ENCODE results near the gene FOXP1. TPM values are rescaled to one million over a fixed set of nuclear protein-coding genes. Genes with fewer than 3 reads are reported as not detected.

FOXP1 gene
- total and polyA plus RNA-seq, 8 donors = 12.3 to 215 (median 117) TPM

DNA sequence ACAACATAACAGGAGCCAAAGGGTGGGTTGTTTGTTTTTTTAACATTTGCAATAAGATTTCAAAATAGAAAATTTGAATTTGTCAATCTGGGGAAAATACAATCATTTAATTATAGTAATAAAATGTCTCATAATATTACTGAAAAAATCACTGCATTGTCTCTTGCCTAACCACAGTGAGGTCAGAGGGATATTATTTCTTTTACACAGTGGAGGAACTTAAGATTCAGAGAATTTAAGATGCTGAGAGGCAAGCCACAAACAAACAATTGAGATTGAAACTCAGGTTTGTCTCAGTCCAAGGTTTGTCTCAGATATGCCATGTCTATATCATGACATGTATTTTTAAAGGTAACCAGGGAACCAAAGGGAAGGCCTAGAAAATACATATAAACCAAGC lies 428.7 kb downstream of the FOXP1 start:
- H3K27me3 ChIP-seq = no peaks in the 10 kb centered on the region
- H3K9me3 ChIP-seq = no peaks in the 10 kb centered on the region
- peaks cover 0 to 43% (median 26%) of the 10 kb centered on the region in 4 donors for H3K4me1 ChIP-seq
- TF ChIP-seq POLR2A (IDR thresholded peaks at IDR 0.05) (no peak), EP300 (IDR thresholded peaks at IDR 0.05) (no peak), POLR2AphosphoS5 (IDR thresholded peaks at IDR 0.05) (no peak)
- TF ChIP-seq, protein P1, sequence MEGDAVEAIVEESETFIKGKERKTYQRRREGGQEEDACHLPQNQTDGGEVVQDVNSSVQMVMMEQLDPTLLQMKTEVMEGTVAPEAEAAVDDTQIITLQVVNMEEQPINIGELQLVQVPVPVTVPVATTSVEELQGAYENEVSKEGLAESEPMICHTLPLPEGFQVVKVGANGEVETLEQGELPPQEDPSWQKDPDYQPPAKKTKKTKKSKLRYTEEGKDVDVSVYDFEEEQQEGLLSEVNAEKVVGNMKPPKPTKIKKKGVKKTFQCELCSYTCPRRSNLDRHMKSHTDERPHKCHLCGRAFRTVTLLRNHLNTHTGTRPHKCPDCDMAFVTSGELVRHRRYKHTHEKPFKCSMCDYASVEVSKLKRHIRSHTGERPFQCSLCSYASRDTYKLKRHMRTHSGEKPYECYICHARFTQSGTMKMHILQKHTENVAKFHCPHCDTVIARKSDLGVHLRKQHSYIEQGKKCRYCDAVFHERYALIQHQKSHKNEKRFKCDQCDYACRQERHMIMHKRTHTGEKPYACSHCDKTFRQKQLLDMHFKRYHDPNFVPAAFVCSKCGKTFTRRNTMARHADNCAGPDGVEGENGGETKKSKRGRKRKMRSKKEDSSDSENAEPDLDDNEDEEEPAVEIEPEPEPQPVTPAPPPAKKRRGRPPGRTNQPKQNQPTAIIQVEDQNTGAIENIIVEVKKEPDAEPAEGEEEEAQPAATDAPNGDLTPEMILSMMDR (IDR thresholded peaks at IDR 0.05) = no peak
- no peak overlapping the region for H3K4me3 ChIP-seq
- H3K27ac ChIP-seq = peak overlapping the region in 1 of 5 donors; percentile 6
- intact Hi-C loops (cut with DNase I; ENCODE audit: low total_unique reads) = no loop called here
- H3K36me3 ChIP-seq = no peaks in the 10 kb centered on the region
- DNase-seq = no peak

DNA sequence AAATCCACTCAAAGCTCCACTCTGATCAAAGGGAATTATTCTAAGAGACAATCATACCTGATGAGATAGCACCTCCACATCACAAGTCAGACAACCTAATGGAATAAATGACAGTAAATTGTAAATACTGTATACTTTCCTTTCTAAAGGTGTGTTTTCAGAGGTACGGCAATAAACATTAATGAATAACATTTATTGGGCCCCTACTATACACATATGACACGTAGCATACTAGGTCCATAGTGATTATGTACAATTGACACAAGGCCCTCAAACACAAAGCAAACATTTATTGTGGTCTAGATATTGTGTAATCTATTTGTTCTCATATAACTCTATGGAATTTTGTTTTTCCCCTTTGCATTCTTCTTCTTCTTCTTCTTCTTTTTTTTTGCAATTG lies 429.8 kb downstream of the FOXP1 start:
- WGBS, 5 donors = 36 to 60% (median 57%) methylated on average over 2 of the region's 2 CpGs
- peak in 1 of 2 donors; percentile 56 for DNase-seq
- Histone ChIP-seq H3K36me3 (no peaks in the 10 kb centered on the region), H3K4me3 (no peak overlapping the region), H3K27ac (peak overlapping the region in 4 of 5 donors; percentile 51 to 63 (median 57)), H3K27me3 (no peaks in the 10 kb centered on the region), H3K4me1 (peaks cover 0 to 42% (median 29%) of the 10 kb centered on the region in 4 donors), H3K9me3 (no peaks in the 10 kb centered on the region)
- intact Hi-C loops (cut with DNase I; ENCODE audit: low total_unique reads) = no loop called here
- no peak for TF ChIP-seq EP300 (IDR thresholded peaks at IDR 0.05)
- no peak for TF ChIP-seq POLR2A (IDR thresholded peaks at IDR 0.05)
- TF ChIP-seq, protein P1 (IDR thresholded peaks at IDR 0.05) = no peak
- TF ChIP-seq POLR2AphosphoS5 (IDR thresholded peaks at IDR 0.05) = no peak

DNA sequence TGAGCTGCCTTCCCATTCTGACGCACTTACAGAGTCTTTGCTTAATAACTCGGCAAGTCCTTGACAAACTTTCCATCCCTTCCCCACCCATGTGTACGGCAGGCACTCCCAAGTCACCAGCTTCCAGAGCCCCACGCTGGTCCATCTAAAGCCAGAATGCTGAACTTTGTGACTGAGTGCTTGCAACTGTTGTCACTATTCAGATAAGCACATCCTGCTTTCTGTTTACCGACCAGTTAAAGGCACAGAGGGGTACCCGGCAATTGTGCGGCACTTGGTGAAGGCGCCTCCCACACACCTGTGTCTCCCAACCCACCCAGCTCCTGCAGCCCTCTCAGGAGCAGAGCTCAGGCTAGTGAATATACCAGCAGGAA lies 430.6 kb downstream of the FOXP1 start:
- H3K4me1 ChIP-seq = peaks cover 0 to 43% (median 29%) of the 10 kb centered on the region in 4 donors
- WGBS, 5 donors = 36 to 72% (median 49%) methylated on average over 6 to 8 of the region's 8 CpGs
- peak overlapping the region; percentile 51 to 89 (median 60) for H3K27ac ChIP-seq
- no peaks in the 10 kb centered on the region for H3K27me3 ChIP-seq
- H3K36me3 ChIP-seq = no peaks in the 10 kb centered on the region
- peak; percentile 67 to 82 for DNase-seq
- H3K9me3 ChIP-seq = no peaks in the 10 kb centered on the region
- intact Hi-C loops (cut with DNase I; ENCODE audit: low total_unique reads) = no loop called here
- TF ChIP-seq POLR2AphosphoS5 (IDR thresholded peaks at IDR 0.05) = peak in 2 of 3 donors; percentile 57 to 61
- no peak for TF ChIP-seq EP300 (IDR thresholded peaks at IDR 0.05)
- TF ChIP-seq, protein P1 (IDR thresholded peaks at IDR 0.05) = no peak
- no peak for TF ChIP-seq POLR2A (IDR thresholded peaks at IDR 0.05)
- H3K4me3 ChIP-seq = no peak overlapping the region

DNA sequence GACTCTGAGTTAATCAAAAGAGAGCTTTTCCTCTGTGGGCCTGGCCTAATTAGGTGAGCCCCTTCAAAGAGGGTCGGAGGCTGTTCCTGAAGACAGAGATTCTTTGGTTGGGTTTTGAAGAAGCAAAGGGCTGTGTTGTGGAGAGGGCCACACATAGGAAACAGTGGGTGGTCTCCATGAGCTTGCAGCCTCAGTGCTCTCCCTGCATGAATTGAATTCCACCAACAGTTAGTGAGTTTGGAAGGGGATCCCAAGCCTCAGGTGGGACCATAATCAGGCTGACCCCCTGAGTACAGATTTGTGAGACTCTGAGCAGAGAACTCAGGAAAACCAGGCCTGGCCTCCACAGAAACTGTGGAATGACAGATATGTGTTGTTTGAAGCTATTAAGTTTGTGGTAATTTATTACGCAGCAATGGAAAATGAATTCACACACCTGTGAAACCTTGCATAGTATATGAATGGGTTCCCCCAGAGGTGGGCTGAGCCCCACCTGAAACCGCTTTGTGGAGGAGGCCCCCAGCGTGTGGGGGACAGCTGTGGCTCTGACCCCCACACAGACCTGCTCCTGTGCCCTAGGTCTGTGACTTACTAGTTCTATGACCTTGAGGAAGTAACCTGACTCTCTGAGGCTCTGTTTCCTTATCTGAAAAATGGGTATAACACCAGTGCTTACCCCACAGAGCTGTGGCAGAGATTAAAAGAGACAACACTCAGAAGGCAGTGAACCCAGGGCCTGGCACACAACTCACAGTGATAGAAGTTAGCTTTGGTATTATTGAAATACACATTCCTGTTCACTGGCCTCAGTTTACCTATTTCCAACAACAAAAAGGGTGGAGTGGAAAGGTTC lies 431.3 kb downstream of the FOXP1 start:
- 56 to 66% (median 63%) methylated on average over 4 of the region's 4 CpGs for WGBS, 5 donors
- Histone ChIP-seq H3K36me3 (no peaks in the 10 kb centered on the region), H3K4me3 (no peak overlapping the region), H3K4me1 (peaks cover 0 to 43% (median 29%) of the 10 kb centered on the region in 4 donors), H3K9me3 (no peaks in the 10 kb centered on the region), H3K27me3 (no peaks in the 10 kb centered on the region), H3K27ac (peak overlapping the region; percentile 51 to 89 (median 60))
- no peak for DNase-seq
- intact Hi-C loops (cut with DNase I; ENCODE audit: low total_unique reads) = no loop called here
- TF ChIP-seq POLR2AphosphoS5 (IDR thresholded peaks at IDR 0.05) = no peak
- TF ChIP-seq, protein P1 (IDR thresholded peaks at IDR 0.05) = no peak
- TF ChIP-seq EP300 (IDR thresholded peaks at IDR 0.05) = no peak
- no peak for TF ChIP-seq POLR2A (IDR thresholded peaks at IDR 0.05)
